Stimulated activated CD8-positive, alpha-beta memory T cell treated with anti-CD3 and anti-CD28 coated beads, Interleukin-7, amount 100 ng/mL, for 24 hours (primary cell): ENCODE data around the gene USH1G.

Experiments
- DNase-seq: peaks from one replicate; pipeline ENCODE4 v3.0.0-alpha.2; 2020; ENCODE audit warnings: low read depth

Gene USH1G

DNA sequence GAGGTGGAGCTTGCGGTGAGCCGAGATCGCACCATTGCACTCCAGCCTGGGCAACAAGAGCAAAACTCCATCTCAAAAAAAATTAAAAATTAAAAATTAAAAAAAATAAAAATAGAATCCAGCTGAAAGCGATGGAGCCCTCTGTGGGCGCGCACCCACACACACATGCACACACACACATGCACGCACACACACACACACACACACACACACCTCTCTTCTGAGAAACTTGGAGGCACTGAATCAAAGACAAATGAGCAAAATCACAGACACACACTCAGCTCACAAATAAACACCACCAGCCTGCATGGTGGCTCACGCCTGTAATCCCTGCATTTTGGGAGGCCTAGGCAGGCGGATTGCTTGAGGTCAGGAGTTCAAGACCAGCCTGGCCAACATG lies 20.0 kb downstream of the USH1G start:
- DNase-seq, result no peak

DNA sequence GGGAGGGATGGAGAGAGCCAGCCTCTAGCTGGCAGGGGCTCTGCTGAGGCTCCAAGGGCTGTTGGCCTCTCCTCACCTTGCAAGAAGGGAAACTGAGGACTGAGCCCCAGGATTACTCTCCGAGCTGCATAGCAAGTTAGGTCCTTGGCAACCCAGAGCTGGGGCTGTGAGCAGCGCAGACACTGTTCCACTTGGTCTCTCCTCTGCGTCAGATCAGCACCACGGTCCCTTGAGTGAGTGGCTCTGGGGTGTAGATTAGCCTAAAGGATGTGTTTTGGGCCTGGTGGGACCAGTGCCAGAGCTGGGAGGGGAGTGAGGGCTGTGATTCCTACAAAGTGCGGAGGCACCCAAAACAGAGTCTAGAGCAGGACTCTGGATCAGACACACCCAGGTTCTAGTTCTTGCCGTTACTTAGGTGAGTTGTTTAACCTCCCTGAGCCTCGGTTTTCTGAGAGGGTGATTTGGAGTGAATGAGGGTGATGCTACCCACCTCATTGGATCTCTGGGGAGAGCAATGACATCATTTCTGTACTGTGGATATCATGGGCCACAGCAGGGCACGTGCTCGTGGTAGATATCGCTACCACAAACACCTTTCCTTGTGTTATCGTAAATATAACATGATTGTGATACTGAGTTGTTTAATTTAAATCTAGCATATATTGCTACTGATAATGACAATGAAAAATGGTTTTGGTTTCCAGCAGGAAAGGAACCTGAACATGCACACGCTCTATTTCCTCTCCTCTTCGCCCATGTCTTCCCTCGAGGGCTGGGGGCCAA lies 21.5 kb downstream of the USH1G start:
- no peak for DNase-seq

DNA sequence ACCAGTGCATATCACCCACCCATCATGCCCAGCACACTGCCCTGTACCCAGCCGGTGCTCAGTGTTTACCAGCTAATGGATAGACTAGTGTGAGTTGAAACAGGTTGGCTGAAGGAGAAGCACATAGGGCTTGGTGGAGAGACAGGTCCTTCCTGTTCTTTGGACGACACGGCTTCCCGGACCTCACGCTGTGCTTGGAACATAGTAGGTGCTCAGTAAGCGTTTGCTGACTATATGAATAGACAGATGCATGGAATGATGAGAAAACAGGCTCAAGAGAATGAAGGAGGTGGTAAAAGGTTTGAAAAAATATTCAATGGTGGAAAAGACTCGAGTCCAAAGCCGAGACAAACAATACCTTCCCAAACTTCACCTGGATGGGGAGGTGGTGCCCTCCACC lies 22.8 kb downstream of the USH1G start:
- DNase-seq, result no peak

DNA sequence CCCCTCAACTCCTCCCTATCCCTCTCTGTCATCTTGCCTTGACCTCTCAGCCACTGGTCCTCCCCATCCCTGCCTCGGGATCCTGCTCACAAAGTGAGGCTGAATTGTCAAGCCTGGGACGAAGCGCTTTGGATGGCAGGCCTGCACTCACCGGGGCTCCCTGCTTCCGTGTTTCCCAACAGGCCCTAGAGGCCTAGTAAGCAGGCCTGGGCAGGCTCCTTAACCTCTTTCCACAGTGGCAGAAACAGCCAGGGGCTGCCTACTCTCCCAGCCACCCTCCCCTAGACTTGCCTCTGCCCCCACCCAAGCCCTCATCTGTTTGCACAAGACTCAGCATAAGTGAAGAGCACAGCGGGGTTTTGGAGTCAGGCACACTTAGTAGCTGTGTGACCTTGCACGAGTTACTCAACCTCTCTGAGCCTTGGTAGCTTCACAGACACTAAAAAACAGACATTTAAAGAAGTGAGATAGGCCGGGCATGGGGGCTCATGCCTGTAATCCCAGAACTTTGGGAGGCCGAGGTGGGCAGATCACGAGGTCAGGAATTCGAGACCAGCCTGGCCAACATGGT lies 24.6 kb downstream of the USH1G start:
- DNase-seq, result no peak

DNA sequence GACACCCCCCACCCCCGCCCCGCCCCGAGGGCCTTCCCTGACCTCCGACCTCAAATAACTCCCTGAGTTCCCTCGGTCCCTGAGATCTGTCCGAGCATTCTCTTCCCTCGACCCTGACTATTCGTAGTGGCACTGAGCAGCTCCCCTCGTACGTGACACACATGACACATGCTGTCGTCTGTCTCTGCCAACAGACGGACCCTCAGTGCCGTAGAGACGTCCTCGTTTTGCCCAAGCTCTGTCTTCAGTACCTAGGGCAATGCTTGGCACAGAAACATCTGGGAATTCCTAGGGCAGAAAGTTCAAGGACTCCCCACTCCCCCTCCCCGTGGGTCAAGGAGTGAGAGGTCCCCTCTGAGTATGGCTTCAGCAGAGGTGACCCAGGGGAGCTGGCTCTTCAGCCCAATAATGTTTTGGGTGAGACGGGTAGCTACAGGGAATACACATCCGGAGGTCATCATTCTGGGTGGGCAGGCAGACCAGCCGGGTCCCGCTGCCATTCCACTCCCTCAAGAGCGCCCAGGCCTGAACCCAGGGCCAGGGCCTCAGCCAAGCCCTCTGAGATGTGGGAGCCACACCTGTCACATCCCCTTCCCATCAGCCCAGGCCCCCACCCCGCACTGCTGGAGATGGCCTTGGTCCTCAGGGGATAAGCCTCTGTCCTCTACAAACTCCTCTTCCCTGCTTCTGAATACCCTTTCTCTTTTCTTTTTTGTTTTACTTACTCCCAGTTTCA lies 29.0 kb downstream of the USH1G start:
- no peak for DNase-seq

DNA sequence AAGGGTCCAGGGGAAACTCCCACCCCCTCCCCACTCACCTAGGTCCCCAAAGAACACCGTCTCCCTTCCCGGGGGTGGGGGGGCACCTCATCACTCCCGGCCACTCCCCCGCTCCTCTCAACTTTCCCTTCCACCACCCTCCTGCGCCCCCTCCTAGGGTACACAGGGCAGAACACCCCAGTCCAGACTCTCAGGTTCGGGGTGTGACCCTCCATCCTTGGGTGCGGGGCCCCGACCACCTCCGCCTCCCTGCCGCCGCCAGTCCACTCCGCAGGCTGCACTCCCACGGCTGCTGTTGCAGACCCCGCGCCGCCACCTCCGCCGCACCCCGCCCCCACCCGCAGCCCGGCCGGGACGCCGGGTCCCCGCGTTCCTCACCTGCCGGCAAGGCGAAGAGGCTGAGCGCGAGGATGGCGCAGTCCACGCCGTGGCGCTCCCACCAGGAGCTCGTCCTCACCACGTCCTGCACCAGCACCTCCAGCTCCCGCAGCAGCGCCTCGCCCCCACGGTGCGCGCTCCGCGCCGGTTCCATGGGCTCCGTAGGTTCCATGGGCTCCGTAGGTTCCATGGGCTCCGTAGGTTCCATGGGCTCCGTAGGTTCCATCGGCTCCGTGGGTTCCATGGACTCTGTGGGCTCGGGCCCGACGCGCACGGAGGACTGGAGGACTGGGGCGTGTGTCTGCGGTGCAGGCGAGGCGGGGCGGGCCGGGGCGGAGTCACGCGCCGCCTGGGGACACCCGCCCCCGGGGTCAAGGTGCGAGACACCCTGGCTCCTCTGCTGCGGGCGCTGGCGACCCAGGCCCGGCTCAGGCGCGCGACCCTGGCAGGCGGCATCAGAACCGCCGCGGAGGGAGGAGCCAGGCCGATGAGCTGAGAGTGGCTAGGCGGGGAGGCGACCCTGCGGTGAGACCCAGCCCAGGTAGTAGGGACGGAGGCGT lies 29.8 kb downstream of the USH1G start, which contains the start of gene FADS6:
TSS of gene FADS6 (minus strand) at position 660 of the 938 bp plus-strand sequence. CDS start at position 622, 38 bp downstream.
- no peak for DNase-seq

DNA sequence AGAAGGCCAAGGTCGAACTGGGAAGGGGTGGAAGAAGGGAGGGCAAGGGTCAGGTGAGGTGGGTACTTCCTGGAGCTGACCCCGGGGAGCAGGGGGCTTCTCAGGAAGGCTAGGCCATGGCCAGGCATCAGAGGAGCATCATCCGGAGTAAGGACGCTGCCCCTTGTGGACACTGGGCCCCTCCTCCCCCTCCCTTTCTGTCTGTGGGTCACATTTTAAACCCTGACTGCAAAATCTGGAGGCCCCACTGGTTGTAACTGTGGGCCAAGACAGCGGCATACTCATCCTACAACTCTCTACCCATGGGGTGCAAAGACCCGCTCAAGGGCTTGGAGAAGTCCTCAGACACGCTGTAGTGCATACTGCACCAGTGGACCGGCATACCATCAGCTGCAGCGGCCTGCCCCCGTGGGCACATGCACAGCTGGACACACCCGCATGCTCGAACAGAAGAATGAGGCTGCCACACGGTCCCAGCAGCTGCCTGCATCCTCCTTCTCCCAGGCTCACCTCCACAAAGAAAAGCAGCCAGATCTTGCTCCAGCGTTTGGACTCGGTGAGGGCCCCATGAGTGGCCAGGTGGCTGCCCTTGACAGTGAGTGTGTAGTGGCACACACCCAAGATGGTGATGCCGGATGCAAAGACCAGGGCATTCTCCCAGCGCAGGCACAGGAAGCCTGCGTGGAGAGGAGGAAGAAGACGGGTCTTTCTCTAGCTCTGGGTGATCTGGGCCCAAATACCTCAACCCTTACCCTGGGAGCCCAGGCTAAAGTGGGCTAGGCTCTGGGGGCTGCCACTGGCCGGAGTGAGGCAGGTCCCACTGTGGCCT lies 30.8 kb downstream of the USH1G start:
- DNase-seq, result no peak

DNA sequence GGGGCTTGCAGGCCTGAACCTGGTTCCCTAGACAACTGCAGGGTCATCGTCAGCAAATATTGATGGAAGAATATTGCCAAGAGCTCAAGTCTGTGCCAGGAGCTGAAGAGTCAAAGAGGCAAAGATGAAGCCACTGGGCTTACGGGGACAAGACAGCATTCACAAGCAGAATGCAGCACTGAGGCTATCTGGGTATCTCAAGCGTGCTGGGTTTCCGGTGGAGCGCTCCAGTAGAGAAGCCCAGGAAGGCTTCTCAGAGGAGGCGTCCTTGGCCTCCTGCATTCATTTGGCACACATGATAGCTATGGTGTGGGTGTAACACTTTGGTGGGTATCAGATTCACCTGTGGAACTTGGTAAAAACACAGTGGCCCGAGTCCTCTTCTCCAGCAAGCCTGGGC lies 32.5 kb downstream of the USH1G start:
- DNase-seq, result no peak

DNA sequence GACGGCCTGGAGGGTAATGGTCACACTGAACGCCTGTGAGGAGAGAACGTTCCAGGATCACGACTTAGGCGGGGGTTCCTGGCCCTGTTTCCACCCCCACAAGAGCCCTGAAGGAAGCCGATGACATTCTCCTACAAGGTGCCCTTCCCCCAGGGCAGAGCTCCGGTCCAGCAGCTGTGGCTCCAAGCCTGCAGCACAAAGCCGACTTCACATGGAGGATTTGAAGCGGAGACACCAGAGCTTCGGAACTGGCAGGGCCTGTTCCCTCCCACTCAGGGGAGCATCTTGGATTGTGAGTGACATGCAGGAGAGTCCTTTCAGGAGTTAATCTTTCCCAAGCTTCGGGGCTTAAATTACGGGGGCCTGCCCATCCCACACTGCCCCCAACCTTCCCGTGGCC lies 34.6 kb downstream of the USH1G start:
- DNase-seq, result no peak

DNA sequence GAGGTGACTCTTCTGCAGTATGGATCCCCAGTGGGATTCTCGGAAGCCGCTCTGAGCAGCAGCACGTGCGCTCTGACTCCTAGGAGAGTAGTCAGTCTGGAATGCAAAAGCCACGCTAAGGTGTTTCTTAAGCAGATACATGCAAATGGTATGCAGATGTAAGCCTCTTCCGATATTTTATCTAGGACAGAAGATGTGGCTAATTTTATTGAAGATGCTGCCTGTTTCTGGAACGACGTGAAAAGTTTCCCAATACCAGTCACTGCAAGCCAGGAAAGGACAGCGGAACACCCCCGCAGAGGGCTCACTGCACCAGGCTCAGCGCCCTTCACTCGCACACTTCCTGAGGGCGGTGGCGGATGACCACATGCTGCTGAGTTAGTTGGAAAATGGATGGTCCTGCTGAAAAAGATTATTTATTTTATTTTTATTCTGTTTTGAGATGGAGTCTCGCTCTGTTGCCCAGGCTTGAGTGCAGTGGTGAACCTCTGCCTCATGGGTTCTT lies 39.8 kb downstream of the USH1G start:
- DNase-seq, result no peak

DNA sequence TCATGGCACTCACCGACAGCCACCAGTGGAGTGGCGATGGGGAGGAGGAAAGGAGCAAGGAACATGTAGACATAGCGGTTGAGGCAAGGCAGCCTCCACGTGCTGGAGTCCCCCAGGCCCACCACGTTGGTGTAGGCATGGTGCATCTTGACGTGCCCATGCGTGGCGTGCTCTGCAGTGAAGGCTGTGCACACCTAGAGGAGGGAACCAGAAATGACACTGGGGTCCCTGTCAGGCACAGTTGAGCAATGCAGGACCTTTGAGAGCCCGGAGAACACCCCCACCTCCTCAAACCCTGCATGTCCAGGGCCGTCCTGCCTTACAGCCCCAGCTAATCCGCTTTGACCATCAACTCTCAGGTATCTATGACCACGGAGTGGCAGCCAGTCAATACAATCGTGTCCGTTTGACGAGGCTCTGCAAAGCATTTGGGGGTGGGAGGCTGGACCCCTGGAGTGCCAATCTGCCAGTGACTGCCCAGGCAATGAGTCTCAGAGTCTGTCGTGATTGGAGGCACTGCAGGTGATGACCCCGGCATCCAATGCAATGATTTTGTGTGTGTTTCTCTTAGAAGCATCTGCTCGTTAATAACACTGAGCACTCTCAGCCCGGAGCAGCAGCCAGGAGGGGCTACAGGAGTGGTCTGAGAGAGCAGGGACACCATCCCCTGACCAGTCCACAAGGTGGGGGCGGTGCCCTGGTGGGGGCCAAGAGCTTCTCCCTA lies 40.4 kb downstream of the USH1G start:
- no peak for DNase-seq

DNA sequence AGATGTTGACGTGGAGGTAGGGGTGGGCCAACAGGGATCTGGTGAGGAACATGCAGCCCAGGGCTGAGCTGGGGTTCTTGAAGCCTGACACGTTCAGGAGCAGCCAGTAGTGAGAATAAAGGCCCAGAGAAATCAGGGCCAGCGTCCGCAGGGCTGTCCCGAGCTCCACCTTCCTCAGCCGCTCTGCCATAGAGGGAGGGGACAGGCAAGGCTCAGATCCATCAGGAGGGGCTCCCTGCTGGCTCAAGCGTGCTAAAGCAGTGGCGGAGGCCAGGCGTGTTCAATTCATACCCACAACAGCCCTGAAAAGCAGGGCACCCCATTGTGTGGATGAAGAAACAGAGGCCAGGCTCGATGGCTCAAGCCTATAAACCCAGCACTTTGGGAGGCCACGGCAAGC lies 42.0 kb downstream of the USH1G start:
- no peak for DNase-seq

DNA sequence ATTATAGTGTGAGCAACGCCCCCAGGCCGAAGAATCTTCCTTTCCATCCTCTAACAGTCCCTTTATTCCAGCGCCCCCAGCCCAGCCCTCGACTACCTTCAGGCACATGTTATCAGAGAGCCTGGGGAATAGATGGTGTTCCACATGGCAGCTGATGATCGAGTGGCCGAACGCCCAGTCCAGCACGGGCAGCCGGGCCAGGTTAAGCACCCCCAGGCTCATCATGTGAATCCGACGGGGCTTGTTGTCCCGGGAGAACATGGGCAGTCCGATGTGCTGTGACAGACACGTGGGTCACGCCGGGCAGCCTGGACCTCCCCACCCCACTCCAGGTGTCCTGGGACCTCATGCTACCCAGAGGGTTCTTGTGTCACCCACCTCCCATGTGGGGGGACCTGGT lies 43.7 kb downstream of the USH1G start:
- DNase-seq, result no peak

DNA sequence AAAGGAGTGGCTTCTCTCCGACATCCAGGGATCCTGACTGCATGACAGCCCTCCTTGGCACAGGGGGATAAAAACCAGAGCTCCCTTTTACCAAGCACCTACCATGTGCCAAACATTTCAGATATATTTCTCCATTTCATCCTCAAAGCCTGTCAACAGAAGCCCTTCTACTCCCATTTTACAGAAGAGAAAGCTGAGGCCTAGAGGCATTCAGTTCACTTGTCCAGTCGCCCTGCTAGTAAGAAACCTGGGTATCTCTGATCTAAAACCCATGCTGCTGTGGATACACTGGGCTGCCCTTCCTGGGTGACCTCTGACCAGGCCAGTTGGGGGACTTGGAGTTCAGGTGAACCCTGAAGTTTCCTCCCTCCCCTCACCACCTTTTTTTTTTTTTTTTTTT lies 44.4 kb downstream of the USH1G start:
- DNase-seq, result no peak

DNA sequence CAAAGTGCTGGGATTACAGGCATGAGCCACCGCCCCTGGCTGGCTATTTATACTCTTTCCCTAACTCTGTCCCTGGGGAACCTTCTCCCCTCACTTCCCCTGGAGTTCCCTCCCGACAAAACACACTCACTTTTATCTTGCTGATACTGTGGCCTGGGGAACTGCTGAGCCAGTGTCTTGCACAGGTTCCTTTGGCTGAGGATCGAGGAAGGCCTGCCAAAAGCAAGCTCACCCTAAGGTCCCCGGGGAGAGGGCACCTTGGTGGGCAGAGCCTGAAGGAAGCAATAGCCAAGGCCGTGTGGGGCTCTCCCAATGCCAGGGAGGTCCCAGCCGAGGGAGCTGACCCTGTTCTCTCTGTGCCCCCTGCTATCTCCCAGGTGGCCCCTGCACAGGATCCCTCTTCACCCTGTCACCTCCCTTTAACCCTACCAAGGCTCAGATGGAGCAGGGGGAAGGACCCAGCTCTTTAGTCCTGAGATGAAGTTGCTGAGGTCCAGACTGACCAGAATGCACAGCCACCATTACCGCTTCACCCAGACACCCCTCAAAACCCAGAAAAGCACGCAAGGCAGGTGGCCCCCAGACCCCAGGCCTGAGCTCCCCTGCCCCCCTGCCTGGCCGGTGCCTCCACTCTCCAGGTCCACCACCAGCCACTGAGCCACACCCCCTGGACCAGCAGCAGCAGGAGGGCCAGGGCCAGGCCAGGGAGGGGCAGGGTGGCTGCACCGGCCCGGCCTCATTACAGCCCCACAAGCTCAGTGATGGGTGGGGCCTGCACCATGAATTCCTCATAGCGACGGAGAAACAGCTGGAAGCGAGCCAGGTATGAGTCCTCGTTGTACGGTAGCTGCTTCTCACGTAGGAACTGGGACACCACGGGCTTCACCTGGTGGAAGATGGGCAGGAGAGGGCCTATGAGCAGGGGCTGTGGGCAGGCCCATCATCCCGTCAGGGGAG lies 45.2 kb downstream of the USH1G start:
- no peak for DNase-seq

DNA sequence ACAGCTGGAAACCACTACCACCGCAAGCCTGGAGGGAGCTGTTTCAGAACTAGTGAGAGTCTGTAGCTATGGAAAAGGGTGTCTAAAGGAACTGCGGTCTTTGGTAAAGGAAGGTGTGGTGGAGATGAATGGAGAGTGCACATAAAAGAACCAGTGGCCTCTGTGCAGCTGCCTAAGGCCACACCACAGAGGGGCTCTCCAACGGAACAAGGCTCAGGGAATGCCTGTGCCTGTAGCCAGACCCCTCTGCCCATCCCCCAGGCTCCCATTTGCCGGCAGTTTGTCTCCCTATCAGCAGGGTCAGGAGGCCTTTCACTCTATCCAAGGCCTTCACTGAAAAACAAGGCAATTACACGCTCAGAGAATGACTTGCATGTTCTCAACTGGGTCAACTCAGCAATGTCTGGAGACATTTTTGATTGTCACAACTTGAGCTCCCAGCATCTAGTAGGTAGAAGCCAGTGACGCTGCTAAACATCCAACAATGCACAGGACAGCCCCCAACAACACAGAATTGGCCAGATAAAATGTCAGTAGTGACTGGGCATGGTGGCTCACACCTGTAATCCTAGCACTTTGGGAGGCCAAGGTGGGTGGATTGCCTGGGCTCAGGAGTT lies 47.0 kb downstream of the USH1G start:
- DNase-seq, result no peak

DNA sequence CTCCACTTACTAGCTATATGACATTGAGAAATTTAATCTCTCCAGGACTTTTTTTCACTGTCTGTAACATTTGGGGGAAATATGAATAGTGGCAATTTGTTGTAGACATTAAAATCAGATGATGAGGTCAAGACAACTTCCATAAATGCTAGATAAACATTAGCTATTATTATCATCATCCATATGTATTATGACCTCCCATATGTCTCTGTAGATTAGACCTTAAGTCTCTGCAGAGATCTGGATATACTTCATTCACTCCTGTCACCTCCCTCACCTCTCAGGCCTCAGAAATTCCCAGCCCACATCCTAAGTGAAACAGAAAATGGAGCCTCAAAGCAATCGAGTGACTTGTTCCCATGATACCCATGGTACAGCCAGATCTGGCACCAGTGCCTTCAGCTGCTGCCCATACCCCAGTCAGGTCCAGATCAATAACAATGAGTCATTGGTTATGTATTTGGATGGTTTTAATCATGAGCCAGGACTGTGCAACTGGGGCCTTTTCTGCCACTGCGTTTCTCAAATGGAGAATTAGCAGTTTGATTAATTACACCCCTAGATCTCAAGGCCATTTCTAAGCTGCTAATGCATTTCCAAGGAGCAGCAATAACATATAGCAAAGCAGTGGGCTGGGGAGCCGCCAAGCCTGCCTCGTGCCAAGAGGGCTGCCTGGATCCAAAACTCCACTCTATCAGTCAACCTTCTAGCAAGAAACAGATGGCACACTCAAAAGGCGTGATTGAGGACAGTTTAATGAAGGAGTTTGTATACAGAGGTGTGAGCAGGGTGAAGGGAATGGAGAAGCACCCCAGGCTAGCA lies 47.7 kb downstream of the USH1G start:
- no peak for DNase-seq

DNA sequence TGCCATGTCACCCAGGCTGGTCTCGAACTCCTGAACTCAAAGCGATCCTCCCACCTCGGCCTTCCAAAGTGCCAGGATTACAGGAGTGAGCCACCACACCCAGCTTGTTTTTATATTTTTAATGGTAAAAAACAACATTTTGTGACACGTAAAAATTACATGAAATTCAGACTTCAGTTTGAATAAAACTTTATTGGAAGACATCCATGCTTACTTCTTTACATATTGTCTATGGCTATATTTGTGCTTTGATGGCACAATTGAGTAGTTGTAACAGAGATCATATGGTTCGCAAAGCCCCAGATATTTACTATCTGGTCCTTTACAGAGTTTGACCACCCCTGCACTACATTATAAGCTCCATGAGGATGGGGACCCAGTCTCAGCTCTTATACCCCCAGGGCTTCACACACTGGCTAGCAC lies 48.4 kb downstream of the USH1G start:
- DNase-seq, result no peak
